ENCODE measurements around the gene MIPOL1.

DNA sequence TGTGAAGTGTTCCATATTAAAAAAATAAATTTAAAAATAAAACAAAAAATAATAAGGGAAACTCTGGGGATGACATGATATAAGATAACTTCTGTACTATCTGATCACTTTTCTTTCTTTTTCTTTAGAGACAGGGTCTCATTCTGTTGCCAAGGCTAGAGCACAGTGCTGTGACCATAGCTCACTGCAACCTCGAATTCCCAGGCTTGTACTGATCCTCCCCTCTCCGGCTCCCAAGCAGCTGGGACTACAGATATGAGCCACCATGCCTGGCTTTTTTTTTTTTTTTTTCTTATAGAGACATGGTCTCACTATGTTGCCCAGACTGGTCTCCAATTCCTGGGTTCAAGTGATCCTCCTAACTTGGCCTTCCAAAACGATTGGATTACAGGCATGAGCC, 10.4 kb upstream of the MIPOL1 start:
- TF ChIP-seq EZH2 (IDR thresholded peaks at IDR 0.05; ENCODE audit: insufficient read depth, poor library complexity, severe bottlenecking) (no peak), EZH2phosphoT487 (IDR thresholded peaks at IDR 0.05; ENCODE audit: insufficient read depth, low read depth) (no peak)
